IMR-90 (cell line): Measurements from ENCODE around the gene CTDSPL.

Experiments used
- BHLHE40 ChIP-seq: fragments of 150-350 bp; IDR thresholded peaks from 2 replicates; pipeline ENCODE4 v1.6.1; 2016; ENCODE audit warnings: mild to moderate bottlenecking, low read depth, low read length
- CEBPB ChIP-seq: IDR thresholded peaks from 2 replicates; pipeline ENCODE4 v1.6.1; 2012; ENCODE audit warnings: low read depth, low read length, improper control_type of control experiment
- CHD1 ChIP-seq: IDR thresholded peaks from 2 replicates; pipeline ENCODE4 v1.6.1; 2012; ENCODE audit warnings: low read depth, low read length, improper control_type of control experiment
- FOS ChIP-seq: fragments of 150-350 bp; IDR thresholded peaks from 2 replicates; pipeline ENCODE4 v1.6.1; 2016; ENCODE audit warnings: low read depth, low read length
- MAFK ChIP-seq: IDR thresholded peaks from 2 replicates; pipeline ENCODE4 v1.6.1; 2012; ENCODE audit warnings: low read depth, low read length, improper control_type of control experiment
- MAZ ChIP-seq: IDR thresholded peaks from 2 replicates; pipeline ENCODE4 v1.6.1; 2012; ENCODE audit warnings: low read depth, mild to moderate bottlenecking, low read length, improper control_type of control experiment, moderate library complexity, borderline replicate concordance
- NFE2L2 ChIP-seq: fragments of 150-350 bp; IDR thresholded peaks from 2 replicates; pipeline ENCODE4 v1.6.1; 2016; ENCODE audit warnings: low read depth, mild to moderate bottlenecking, low read length
- POLR2A ChIP-seq: IDR thresholded peaks from 2 replicates; pipeline ENCODE4 v1.6.1; 2012; ENCODE audit warnings: mild to moderate bottlenecking, low read depth, low read length
- RAD21 ChIP-seq: IDR thresholded peaks from 2 replicates; pipeline ENCODE4 v1.6.1; 2012; ENCODE audit warnings: low read length, improper control_type of control experiment
- SMC3 ChIP-seq: fragments of 150-350 bp; IDR thresholded peaks from 2 replicates; pipeline ENCODE4 v1.6.1; 2016; ENCODE audit warnings: low read depth, mild to moderate bottlenecking, antibody characterized with exemption, low read length, moderate library complexity
- TF ChIP-seq, protein P1 (sequence below): conservative IDR thresholded peaks from 2 replicates; pipeline ENCODE4 v1.5.1; 2012; ENCODE audit warnings: mild to moderate bottlenecking, low read depth, low read length, improper control_type of control experiment
- TF ChIP-seq, protein P2 (sequence below): fragments of 150-350 bp; IDR thresholded peaks from 2 replicates; pipeline ENCODE4 v1.6.1; 2016; ENCODE audit warnings: low read depth, mild to moderate bottlenecking, low read length, moderate library complexity, borderline replicate concordance
- TF ChIP-seq, protein P3 (sequence below): fragments of 150-350 bp; IDR thresholded peaks from 2 replicates; pipeline ENCODE4 v1.6.1; 2017; ENCODE audit warnings: mild to moderate bottlenecking, antibody characterized with exemption, low read length, low read depth

DNA sequence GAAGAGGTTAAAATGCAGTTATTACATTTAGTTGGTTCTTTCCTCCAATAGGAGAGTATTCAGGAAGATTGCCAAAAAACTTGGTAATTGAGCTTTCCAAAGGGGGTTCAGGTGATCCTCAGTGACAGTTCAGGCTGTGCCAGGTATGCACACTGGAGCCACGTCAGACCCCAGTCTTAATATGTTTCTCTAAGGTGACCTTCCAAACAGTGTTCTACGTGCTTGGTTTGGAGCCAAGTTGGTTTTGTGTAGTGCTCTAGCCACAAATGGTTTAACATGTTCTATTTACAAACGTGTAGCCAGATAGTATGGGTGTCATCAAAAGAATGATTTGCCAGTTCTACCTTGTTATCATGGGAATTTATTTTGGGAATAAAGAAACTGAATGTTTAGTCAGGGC is 21.0 kb downstream of the CTDSPL start:
- no peak for TF ChIP-seq FOS
- TF ChIP-seq, protein P1, sequence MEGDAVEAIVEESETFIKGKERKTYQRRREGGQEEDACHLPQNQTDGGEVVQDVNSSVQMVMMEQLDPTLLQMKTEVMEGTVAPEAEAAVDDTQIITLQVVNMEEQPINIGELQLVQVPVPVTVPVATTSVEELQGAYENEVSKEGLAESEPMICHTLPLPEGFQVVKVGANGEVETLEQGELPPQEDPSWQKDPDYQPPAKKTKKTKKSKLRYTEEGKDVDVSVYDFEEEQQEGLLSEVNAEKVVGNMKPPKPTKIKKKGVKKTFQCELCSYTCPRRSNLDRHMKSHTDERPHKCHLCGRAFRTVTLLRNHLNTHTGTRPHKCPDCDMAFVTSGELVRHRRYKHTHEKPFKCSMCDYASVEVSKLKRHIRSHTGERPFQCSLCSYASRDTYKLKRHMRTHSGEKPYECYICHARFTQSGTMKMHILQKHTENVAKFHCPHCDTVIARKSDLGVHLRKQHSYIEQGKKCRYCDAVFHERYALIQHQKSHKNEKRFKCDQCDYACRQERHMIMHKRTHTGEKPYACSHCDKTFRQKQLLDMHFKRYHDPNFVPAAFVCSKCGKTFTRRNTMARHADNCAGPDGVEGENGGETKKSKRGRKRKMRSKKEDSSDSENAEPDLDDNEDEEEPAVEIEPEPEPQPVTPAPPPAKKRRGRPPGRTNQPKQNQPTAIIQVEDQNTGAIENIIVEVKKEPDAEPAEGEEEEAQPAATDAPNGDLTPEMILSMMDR, result no peak
- TF ChIP-seq POLR2A, result no peak
- TF ChIP-seq, protein P2, sequence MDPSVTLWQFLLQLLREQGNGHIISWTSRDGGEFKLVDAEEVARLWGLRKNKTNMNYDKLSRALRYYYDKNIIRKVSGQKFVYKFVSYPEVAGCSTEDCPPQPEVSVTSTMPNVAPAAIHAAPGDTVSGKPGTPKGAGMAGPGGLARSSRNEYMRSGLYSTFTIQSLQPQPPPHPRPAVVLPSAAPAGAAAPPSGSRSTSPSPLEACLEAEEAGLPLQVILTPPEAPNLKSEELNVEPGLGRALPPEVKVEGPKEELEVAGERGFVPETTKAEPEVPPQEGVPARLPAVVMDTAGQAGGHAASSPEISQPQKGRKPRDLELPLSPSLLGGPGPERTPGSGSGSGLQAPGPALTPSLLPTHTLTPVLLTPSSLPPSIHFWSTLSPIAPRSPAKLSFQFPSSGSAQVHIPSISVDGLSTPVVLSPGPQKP, result no peak
- TF ChIP-seq CEBPB, result no peak
- TF ChIP-seq MAZ, result no peak
- TF ChIP-seq MAFK, result no peak
- TF ChIP-seq SMC3, result no peak
- no peak for TF ChIP-seq CHD1
- TF ChIP-seq, protein P3, sequence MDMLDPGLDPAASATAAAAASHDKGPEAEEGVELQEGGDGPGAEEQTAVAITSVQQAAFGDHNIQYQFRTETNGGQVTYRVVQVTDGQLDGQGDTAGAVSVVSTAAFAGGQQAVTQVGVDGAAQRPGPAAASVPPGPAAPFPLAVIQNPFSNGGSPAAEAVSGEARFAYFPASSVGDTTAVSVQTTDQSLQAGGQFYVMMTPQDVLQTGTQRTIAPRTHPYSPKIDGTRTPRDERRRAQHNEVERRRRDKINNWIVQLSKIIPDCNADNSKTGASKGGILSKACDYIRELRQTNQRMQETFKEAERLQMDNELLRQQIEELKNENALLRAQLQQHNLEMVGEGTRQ, result no peak
- no peak for TF ChIP-seq BHLHE40
- no peak for TF ChIP-seq NFE2L2
- TF ChIP-seq RAD21, result no peak
